Neural cell (in vitro differentiated cells): Measurements from ENCODE around the gene TOR3A.

Experiments
- CTCF ChIP-seq: fragments of 450-650 bp; IDR thresholded peaks from 2 replicates; pipeline ENCODE4 v1.5.1; 2014; ENCODE audit warnings: antibody characterized with exemption, mild to moderate bottlenecking, moderate library complexity; ENCODE audit not compliant: poor library complexity, severe bottlenecking
- EP300 ChIP-seq: fragments of 450-650 bp; conservative IDR thresholded peaks from 2 replicates; pipeline ENCODE4 v1.6.1; 2014; ENCODE audit warnings: antibody characterized with exemption, mild to moderate bottlenecking, moderate library complexity; ENCODE audit not compliant: poor library complexity, severe bottlenecking

- TF ChIP-seq EP300 = no peak
- peak; percentile 87 for TF ChIP-seq CTCF
Observed at GRCh38 chr1:179079113-179079761, 2.6 kb upstream of the TOR3A start.
